ENCODE results near the gene CD27. TPM values are rescaled to one million over a fixed set of nuclear protein-coding genes. Genes with fewer than 3 reads are reported as not detected.
"Not testable (repeated sequence)": the region's sequence is repeated elsewhere in the genome, so short reads cannot be mapped to it uniquely, and the experiment has no call there.

Gene CD27
- total RNA-seq, 2 donors from 2014 or later: not detected

DNA sequence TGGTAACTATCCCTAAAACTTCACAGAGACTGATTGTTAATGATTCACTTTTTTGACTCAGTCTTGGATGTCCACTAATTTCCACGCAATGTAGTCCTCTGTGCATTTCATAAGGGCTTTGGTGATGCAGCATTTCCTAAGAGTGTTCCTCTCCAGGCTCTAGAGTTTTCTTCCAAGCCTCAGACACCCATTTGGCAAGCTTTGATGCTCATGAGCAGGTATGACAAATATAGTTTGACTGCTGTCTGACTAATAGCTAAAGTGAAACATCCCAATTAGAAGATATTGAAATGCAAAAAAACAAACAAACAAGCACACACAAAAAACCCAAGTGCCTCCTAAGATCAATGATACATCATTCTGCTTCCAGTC, 27.2 kb downstream of the CD27 start:
- Histone ChIP-seq H3K4me3 (no peak overlapping the region), H3K27me3 (no peaks in the 10 kb centered on the region), H3K9me3 (no peaks in the 10 kb centered on the region), H3K4me1 (peaks cover 29% of the 10 kb centered on the region), H3K27ac (no peak overlapping the region), H3K36me3 (replicated peaks in 1 of 2; ENCODE audit: insufficient read depth in 1 of 2, low read depth in 2 of 2) (no peaks in the 10 kb centered on the region)
- no peak for ATAC-seq
- intact Hi-C loops (cut with DNase I): no loop called here
- 71 to 86% methylated on average over 1 of the region's 1 CpG for WGBS, 2 donors
- no peak for TF ChIP-seq POLR2A (IDR thresholded peaks at IDR 0.05)
- TF ChIP-seq, protein P1, sequence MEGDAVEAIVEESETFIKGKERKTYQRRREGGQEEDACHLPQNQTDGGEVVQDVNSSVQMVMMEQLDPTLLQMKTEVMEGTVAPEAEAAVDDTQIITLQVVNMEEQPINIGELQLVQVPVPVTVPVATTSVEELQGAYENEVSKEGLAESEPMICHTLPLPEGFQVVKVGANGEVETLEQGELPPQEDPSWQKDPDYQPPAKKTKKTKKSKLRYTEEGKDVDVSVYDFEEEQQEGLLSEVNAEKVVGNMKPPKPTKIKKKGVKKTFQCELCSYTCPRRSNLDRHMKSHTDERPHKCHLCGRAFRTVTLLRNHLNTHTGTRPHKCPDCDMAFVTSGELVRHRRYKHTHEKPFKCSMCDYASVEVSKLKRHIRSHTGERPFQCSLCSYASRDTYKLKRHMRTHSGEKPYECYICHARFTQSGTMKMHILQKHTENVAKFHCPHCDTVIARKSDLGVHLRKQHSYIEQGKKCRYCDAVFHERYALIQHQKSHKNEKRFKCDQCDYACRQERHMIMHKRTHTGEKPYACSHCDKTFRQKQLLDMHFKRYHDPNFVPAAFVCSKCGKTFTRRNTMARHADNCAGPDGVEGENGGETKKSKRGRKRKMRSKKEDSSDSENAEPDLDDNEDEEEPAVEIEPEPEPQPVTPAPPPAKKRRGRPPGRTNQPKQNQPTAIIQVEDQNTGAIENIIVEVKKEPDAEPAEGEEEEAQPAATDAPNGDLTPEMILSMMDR (IDR thresholded peaks at IDR 0.05): no peak
- DNase-seq: no peak

DNA sequence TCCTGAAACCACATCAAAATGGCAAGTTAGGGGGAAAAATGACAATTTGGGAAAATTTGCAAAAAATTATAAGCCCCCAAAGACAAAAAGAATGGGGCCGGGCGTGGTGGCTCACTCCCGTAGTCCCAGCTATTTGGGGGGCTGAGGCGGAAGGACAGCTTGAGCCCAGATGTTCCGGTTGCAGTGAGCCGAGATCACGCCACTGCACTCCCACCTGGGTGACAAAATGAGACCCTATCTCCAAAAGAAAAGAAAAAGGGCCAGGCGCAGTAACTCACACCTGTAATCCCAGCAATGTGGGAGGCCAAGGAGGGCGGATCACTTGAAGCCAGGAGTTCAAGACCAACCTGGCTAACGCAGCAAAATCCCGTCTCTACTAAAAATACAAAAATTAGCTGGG, 27.7 kb downstream of the CD27 start:
- Histone ChIP-seq H3K4me1 (peaks cover 29% of the 10 kb centered on the region), H3K36me3 (replicated peaks in 1 of 2; ENCODE audit: insufficient read depth in 1 of 2, low read depth in 2 of 2) (no peaks in the 10 kb centered on the region), H3K9me3 (no peaks in the 10 kb centered on the region), H3K27me3 (no peaks in the 10 kb centered on the region), H3K4me3 (no peak overlapping the region), H3K27ac (no peak overlapping the region)
- DNase-seq (no peak), ATAC-seq (no peak)
- 74 to 78% methylated on average over 10 to 11 of the region's 11 CpGs for WGBS, 2 donors
- intact Hi-C loops (cut with DNase I): no loop called here
- TF ChIP-seq, protein P1 (IDR thresholded peaks at IDR 0.05): no peak
- TF ChIP-seq POLR2A (IDR thresholded peaks at IDR 0.05): no peak

DNA sequence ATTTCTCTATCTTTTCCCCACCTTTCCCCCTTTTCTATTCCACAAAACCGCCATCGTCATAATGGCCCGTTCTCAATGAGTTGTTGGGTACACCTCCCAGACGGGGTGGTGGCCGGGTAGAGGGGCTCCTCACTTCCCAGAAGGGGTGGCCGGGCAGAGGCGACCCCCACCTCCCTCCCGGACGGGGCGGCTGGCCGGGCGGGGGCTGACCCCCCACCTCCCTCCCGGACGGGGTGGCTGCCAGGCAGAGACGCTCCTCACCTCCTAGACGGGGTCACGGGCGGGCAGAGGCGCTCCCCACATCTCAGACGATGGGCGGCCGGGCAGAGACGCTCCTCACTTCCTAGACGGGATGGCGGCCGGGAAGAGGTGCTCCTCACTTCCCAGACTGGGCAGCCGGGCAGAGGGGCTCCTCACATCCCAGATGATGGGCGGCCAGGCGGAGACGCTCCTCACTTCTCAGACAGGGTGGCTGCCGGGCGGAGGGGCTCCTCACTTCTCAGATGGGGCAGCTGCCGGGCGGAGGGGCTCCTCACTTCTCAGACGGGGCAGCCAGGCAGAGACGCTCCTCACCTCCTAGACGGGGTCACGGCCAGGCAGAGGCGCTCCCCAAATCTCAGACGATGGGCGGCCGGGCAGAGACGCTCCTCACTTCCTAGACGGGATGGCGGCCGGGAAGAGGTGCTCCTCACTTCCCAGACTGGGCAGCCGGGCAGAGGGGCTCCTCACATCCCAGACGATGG, 30.6 kb downstream of the CD27 start:
- not testable (repeated sequence) for ATAC-seq

DNA sequence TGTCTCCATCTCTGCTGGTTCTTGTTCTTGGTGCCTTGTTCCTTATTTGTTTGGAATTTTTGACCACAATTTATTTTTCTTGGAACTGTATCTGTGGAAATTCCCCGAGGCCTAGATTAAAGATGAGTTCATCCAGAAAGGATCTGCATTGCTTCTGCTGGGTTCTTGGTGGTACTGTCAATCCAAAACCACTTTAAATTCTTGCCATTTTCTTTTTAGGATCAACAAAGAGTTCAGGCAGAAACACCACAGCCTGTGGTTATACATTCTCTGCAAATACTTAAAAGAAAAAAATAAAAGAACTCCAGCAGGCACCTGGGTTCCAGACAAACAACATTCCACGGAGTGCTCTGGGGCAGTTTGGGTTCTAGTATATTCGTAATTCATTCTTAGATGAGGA, 31.7 kb downstream of the CD27 start:
- H3K36me3 ChIP-seq (replicated peaks in 1 of 2; ENCODE audit: insufficient read depth in 1 of 2, low read depth in 2 of 2): no peaks in the 10 kb centered on the region
- 69 to 75% methylated on average over 3 of the region's 3 CpGs for WGBS, 2 donors
- ATAC-seq (no peak), DNase-seq (no peak)
- no peaks in the 10 kb centered on the region for H3K27me3 ChIP-seq
- TF ChIP-seq, protein P1 (IDR thresholded peaks at IDR 0.05): no peak
- no peak for TF ChIP-seq POLR2A (IDR thresholded peaks at IDR 0.05)
- H3K9me3 ChIP-seq: no peaks in the 10 kb centered on the region
- no peak overlapping the region for H3K27ac ChIP-seq
- intact Hi-C loops (cut with DNase I): no loop called here
- H3K4me3 ChIP-seq: no peak overlapping the region
- peaks cover under 1% of the 10 kb centered on the region for H3K4me1 ChIP-seq

More for the DNA sequence above, 30.6 kb downstream of the CD27 start:
- H3K9me3 ChIP-seq; DNase-seq; H3K27me3 ChIP-seq; H3K36me3 ChIP-seq (replicated peaks in 1 of 2; ENCODE audit: insufficient read depth in 1 of 2, low read depth in 2 of 2); intact Hi-C loops (cut with DNase I); H3K27ac ChIP-seq; H3K4me3 ChIP-seq; H3K4me1 ChIP-seq: not testable (repeated sequence)
- WGBS, 2 donors: 81 to 83% methylated on average over 7 to 34 of the region's 48 CpGs

DNA sequence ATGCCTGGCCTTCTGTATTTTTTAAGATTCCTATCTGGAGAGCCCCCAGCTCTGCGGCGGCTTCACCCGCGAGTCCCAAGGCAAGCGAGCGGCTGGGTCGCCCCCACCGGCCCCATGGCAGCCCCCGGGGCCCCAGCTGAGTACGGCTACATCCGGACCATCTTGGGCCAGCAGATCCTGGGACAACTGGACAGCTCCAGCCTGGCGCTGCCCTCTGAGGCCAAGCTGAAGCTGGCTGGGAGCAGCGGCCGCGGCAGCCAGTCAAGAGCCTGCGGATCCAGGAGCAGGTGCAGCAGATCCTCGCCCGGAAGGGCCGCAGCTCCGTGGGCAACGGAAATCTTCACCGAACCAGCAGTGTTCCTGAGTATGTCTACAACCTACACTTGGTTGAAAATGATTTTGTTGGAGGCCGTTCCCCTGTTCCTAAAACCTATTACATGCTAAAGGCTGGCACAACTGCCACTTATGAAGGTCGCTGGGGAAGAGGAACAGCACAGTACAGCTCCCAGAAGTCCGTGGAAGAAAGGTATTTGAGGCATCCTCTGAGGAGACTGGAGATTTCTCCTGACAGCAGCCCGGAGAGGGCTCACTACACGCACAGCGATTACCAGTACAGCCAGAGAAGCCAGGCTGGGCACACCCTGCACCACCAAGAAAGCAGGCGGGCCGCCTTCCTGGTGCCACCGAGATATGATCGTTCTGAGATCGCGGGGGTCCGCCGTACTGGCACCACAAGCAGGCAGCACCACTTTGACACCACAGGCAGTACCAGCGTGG, 33.0 kb downstream of the CD27 start:
- H3K36me3 ChIP-seq (replicated peaks in 1 of 2; ENCODE audit: insufficient read depth in 1 of 2, low read depth in 2 of 2); H3K27me3 ChIP-seq; intact Hi-C loops (cut with DNase I); H3K4me3 ChIP-seq; ATAC-seq; H3K9me3 ChIP-seq; H3K27ac ChIP-seq; DNase-seq; H3K4me1 ChIP-seq: not testable (repeated sequence)
- 80 to 85% methylated on average over 18 to 37 of the region's 37 CpGs for WGBS, 2 donors

All from body of pancreas (tissue), 4 donors.